ENCODE measurements around the gene RAB3GAP2. TPM values are rescaled to one million over a fixed set of nuclear protein-coding genes. Genes with fewer than 3 reads are reported as not detected.
"Not testable (repeated sequence)": the region's sequence is repeated elsewhere in the genome, so short reads cannot be mapped to it uniquely, and the experiment has no call there.

Gene RAB3GAP2
- total RNA-seq, 4 donors from 2014 or later, result 19.9 to 35.3 (median 27.3) TPM

DNA sequence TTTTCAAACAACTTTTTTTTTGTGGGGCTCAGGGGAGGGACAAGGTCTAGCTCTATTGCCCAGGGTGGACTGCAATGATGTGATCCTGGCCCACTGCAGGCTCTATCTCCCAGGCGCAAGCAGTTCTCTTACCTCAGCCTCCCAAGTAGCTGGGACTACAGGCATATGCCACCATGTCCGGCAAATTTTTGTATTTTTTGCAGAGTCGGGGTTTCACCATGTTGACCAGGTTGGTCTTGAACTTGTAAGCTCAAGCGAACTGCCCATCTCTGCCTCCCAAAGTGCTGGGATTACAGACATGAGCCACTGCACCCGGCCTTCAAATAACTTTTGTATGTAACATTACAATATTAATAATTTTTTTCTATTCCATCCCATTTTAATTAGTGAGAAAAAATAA is 33.0 kb downstream of the RAB3GAP2 start:
- Histone ChIP-seq H3K36me3 (no peaks in the 10 kb centered on the region), H3K4me1 (peaks cover 0 to 29% (median 3%) of the 10 kb centered on the region in 3 donors), H3K27ac (no peak overlapping the region), H3K9me3 (no peaks in the 10 kb centered on the region), H3K27me3 (no peaks in the 10 kb centered on the region), H3K4me3 (no peak overlapping the region)
- no peak for ATAC-seq
- WGBS, 2 donors (ENCODE audit: low coverage in 1 of 2), result 100% methylated on average over 5 of the region's 5 CpGs
- TF ChIP-seq POLR2AphosphoS5 (IDR thresholded peaks at IDR 0.05), result no peak
- TF ChIP-seq POLR2A (IDR thresholded peaks at IDR 0.05), result no peak
- no peak for TF ChIP-seq EP300 (IDR thresholded peaks at IDR 0.05)
- TF ChIP-seq, protein P1, sequence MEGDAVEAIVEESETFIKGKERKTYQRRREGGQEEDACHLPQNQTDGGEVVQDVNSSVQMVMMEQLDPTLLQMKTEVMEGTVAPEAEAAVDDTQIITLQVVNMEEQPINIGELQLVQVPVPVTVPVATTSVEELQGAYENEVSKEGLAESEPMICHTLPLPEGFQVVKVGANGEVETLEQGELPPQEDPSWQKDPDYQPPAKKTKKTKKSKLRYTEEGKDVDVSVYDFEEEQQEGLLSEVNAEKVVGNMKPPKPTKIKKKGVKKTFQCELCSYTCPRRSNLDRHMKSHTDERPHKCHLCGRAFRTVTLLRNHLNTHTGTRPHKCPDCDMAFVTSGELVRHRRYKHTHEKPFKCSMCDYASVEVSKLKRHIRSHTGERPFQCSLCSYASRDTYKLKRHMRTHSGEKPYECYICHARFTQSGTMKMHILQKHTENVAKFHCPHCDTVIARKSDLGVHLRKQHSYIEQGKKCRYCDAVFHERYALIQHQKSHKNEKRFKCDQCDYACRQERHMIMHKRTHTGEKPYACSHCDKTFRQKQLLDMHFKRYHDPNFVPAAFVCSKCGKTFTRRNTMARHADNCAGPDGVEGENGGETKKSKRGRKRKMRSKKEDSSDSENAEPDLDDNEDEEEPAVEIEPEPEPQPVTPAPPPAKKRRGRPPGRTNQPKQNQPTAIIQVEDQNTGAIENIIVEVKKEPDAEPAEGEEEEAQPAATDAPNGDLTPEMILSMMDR (IDR thresholded peaks at IDR 0.05), result no peak

DNA sequence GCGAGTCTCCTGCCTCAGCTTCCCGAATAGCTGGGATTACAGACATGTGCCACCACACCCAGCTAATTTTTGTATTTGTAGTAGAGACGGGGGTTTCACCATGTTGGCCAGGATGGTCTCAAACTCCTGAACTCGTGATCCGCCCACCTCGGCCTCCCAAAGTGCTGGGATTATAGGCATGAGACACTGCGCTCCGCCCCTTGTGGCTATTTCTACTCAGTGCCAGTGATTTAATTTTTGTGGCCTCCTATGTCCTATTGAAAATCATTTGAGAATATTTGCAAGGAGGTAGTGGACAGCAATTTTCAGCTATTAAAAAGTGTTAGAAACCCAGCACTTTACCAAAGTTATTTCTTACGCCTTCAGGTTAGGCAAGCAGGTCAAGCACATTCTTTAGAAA is 36.0 kb downstream of the RAB3GAP2 start:
- H3K27me3 ChIP-seq, ATAC-seq, H3K4me3 ChIP-seq, H3K27ac ChIP-seq, H3K9me3 ChIP-seq: not testable (repeated sequence)
- Histone ChIP-seq H3K36me3 (peaks cover 0 to 12% of the 10 kb centered on the region in 2 donors), H3K4me1 (peaks cover 0 to 26% (median 3%) of the 10 kb centered on the region in 3 donors)
- WGBS, 2 donors (ENCODE audit: low coverage in 1 of 2), result 83 to 95% methylated on average over 1 to 4 of the region's 9 CpGs

DNA sequence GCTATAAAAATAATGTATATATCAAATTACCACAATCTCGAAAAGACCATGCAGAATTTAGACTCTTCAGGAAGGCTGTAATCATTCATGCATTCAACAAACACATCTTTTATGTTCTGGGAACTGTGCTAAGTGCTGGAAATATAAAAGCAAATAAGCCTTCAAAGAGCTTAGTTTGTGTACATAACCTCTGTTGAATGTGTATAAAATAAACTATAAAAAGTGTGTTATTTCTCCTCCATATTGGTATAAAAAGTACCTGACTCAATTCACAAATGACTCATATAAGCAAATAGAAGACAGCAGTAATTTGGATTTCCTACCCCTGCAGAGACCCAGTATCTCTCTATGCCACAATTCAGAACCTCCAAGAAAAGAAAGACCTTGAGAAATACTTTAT is 36.8 kb downstream of the RAB3GAP2 start:
- H3K4me3 ChIP-seq, result no peak overlapping the region
- no peaks in the 10 kb centered on the region for H3K27me3 ChIP-seq
- H3K9me3 ChIP-seq, result no peaks in the 10 kb centered on the region
- 11 to 37% methylated on average over 1 of the region's 1 CpG for WGBS, 2 donors (ENCODE audit: low coverage in 1 of 2)
- TF ChIP-seq EP300 (IDR thresholded peaks at IDR 0.05), result no peak
- TF ChIP-seq, protein P1 (IDR thresholded peaks at IDR 0.05), result no peak
- TF ChIP-seq POLR2A (IDR thresholded peaks at IDR 0.05), result no peak
- TF ChIP-seq POLR2AphosphoS5 (IDR thresholded peaks at IDR 0.05), result no peak
- H3K27ac ChIP-seq, result no peak overlapping the region
- peaks cover 0 to 12% of the 10 kb centered on the region in 2 donors for H3K36me3 ChIP-seq
- ATAC-seq, result no peak
- H3K4me1 ChIP-seq, result peaks cover 0 to 22% (median 4%) of the 10 kb centered on the region in 3 donors

DNA sequence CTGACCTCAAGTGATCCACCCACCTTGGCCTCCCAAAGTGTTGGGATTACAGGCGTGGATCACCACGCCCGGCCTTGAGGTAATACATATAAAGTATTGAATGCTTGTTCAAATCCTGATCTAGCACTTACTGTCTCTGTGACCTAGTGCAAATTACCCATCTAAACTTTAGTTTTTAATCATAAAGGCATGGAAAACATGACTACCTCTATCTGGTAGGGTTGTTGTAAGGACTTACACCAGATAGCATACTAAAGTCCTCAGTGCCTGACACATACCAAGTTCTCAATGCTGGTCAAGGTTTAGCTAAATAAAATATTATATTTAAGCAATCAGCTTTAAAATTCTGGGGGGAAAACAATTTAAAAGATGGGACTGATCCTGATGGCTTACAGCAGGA is 38.3 kb downstream of the RAB3GAP2 start:
- no peaks in the 10 kb centered on the region for H3K27me3 ChIP-seq
- H3K36me3 ChIP-seq, result peaks cover 0 to 12% of the 10 kb centered on the region in 2 donors
- H3K9me3 ChIP-seq, result no peaks in the 10 kb centered on the region
- no peak overlapping the region for H3K4me3 ChIP-seq
- no peak overlapping the region for H3K27ac ChIP-seq
- peaks cover 0 to 29% (median 8%) of the 10 kb centered on the region in 3 donors for H3K4me1 ChIP-seq
- TF ChIP-seq POLR2A (IDR thresholded peaks at IDR 0.05), result no peak
- ATAC-seq, result no peak
- 100% methylated on average over 1 to 3 of the region's 3 CpGs for WGBS, 2 donors (ENCODE audit: low coverage in 1 of 2)

DNA sequence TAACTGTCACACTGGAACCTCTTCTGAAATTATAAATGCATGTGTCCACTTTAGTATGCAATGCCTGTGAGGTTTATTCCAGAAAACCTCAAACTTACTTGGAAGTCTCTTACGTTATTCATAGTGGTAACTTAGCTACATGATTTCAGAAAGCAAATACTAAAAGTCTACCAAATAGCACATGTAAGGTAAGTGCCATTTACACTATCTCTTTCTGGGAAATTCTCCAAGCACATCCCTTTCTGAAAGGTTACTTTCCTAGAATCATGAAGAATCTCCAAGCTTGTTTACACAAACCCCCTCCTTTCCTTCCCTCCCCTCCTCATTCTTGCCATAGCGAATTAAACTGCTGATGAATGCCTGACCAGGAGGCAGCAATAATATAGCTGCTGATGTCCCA is 42.5 kb downstream of the RAB3GAP2 start:
- WGBS, 2 donors (ENCODE audit: low coverage in 1 of 2), result 20 to 30% methylated on average over 1 to 2 of the region's 2 CpGs
- ATAC-seq, result no peak
- peaks cover 4 to 56% (median 8%) of the 10 kb centered on the region in 3 donors for H3K4me1 ChIP-seq
- no peak overlapping the region for H3K27ac ChIP-seq
- TF ChIP-seq POLR2A (IDR thresholded peaks at IDR 0.05) (no peak), EP300 (IDR thresholded peaks at IDR 0.05) (no peak), POLR2AphosphoS5 (IDR thresholded peaks at IDR 0.05) (no peak)
- TF ChIP-seq, protein P1 (IDR thresholded peaks at IDR 0.05), result no peak
- no peaks in the 10 kb centered on the region for H3K9me3 ChIP-seq
- H3K36me3 ChIP-seq, result peaks cover 0 to 12% of the 10 kb centered on the region in 2 donors
- no peak overlapping the region for H3K4me3 ChIP-seq
- H3K27me3 ChIP-seq, result no peaks in the 10 kb centered on the region

DNA sequence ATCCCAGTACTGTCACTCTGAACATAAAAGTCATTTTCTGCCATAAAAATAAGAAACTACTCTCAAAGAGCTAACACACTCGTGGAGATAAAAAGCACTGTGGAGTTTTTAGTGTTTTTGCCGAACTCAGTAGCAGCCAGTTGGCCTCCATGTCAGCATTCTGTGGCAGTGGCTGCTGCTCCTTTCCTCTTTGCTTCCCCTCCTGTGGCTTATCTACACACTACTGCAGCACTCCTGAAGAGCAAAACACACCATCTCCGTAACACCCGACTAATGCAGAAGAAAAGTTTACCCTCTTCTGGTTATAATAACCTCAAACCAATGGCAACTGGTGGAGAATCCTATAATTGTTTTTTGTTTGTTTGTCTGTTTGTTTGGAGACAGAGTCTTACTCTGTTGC is 44.9 kb downstream of the RAB3GAP2 start:
- 65 to 91% methylated on average over 3 to 4 of the region's 4 CpGs for WGBS, 2 donors (ENCODE audit: low coverage in 1 of 2)
- H3K36me3 ChIP-seq, result peaks cover 0 to 10% of the 10 kb centered on the region in 2 donors
- H3K4me1 ChIP-seq, result peaks cover 4 to 62% (median 8%) of the 10 kb centered on the region in 3 donors
- H3K4me3 ChIP-seq, result no peak overlapping the region
- H3K27ac ChIP-seq, result no peak overlapping the region
- no peaks in the 10 kb centered on the region for H3K27me3 ChIP-seq
- no peaks in the 10 kb centered on the region for H3K9me3 ChIP-seq
- no peak for ATAC-seq
- TF ChIP-seq POLR2A (IDR thresholded peaks at IDR 0.05) (no peak), EP300 (IDR thresholded peaks at IDR 0.05) (no peak), POLR2AphosphoS5 (IDR thresholded peaks at IDR 0.05) (no peak)
- TF ChIP-seq, protein P1 (IDR thresholded peaks at IDR 0.05), result no peak

Data from gastroesophageal sphincter (tissue), 4 donors.